ENCODE measurements around the gene UBE2J2. TPM values are rescaled to one million over a fixed set of nuclear protein-coding genes. Genes with fewer than 3 reads are reported as not detected.

The UBE2J2 gene
- total and polyA plus RNA-seq, 2 of the 13 experiments (the other 11 are each of a cell fraction or from before 2014, with no cell fraction given) = 25.4 to 29.4 TPM

GRCh38 chr1:1320666-1321448 is 47.2 kb upstream of the UBE2J2 start (continued):
- TF ChIP-seq AGO1 (IDR thresholded peaks at IDR 0.05; ENCODE audit: low read depth, low read length, poor library complexity, severe bottlenecking) = peak; percentile 3
- TF ChIP-seq HHEX (CRISPR knock-in tag; IDR thresholded peaks at IDR 0.05) = no peak
- no peak for TF ChIP-seq EZH2 (conservative IDR thresholded peaks at IDR 0.05; ENCODE audit: low read depth, low read length)
- no peak for TF ChIP-seq FLYWCH1 (CRISPR knock-in tag; IDR thresholded peaks at IDR 0.05)
- no peak for TF ChIP-seq ZNF724P (CRISPR knock-in tag; IDR thresholded peaks at IDR 0.05; ENCODE audit: borderline replicate concordance)
- no peak for TF ChIP-seq ZSCAN5A (CRISPR knock-in tag; IDR thresholded peaks at IDR 0.05; ENCODE audit: borderline replicate concordance)

- intact Hi-C loops (cut with micrococcal nuclease; ENCODE audit: unreplicated experiment) = no loop called here
- TF ChIP-seq PRPF4 (IDR thresholded peaks at IDR 0.05; ENCODE audit: low read depth, low read length, poor library complexity, severe bottlenecking) (peak; percentile 68), SPEN (CRISPR knock-in tag; IDR thresholded peaks at IDR 0.05; ENCODE audit: low read depth) (no peak), TIGD3 (CRISPR knock-in tag; IDR thresholded peaks at IDR 0.05; ENCODE audit: borderline replicate concordance) (no peak), FOXM1 (CRISPR knock-in tag; IDR thresholded peaks at IDR 0.05) (no peak), ZBTB33 (CRISPR knock-in tag; IDR thresholded peaks at IDR 0.05) (peak; percentile 33; the same call in 1 of the 2 replicates), AKAP8 (CRISPR knock-in tag; IDR thresholded peaks at IDR 0.05) (no peak), ZNF576 (CRISPR knock-in tag; IDR thresholded peaks at IDR 0.05) (no peak)
- FAIRE-seq (no peak), ATAC-seq (no peak), DNase-seq (ENCODE audit: low spot score) (no peak)
- Histone ChIP-seq H3K4me3 (replicated peaks in 1 of 3; ENCODE audit: insufficient read depth in 1 of 3, low read depth in 2 of 3, low read length in 3 of 3) (no peak overlapping the region), H3K9me3 (ENCODE audit: low read length) (no peaks in the 10 kb centered on the region), H3K27ac (ENCODE audit: extremely low read length, insufficient read depth, low read length) (no peak overlapping the region), H3K27me3 (ENCODE audit: control insufficient read depth in 1 of 2, insufficient read depth in 2 of 2, low read length in 2 of 2) (no peaks in the 10 kb centered on the region), H3K79me2 (ENCODE audit: insufficient read depth, low read length) (peaks cover 39% of the 10 kb centered on the region), H4K20me1 (ENCODE audit: insufficient read depth, low read length) (peaks cover 10% of the 10 kb centered on the region; the same call in 1 of the 2 replicates), H3K4me1 (ENCODE audit: insufficient read depth, low read length) (peaks cover 17% of the 10 kb centered on the region), H3K36me3 (replicated peaks in 1 of 2; ENCODE audit: control insufficient read depth in 1 of 2, insufficient read depth in 2 of 2, low read length in 2 of 2) (peaks cover 9 to 36% of the 10 kb centered on the region in 2 experiments; a peak in 4 of 5 replicates), H2AFZ (ENCODE audit: low read length) (no peak overlapping the region), H3K9ac (ENCODE audit: insufficient read depth, low read depth, low read length) (no peak overlapping the region), H3K4me2 (ENCODE audit: low read depth, low read length) (no peak overlapping the region)
- in situ Hi-C loops (cut with HindIII; ENCODE audit: extremely low pct_ligation_motif_present, low pct_unique_long_range_greater_than_20kb) = no loop called here
- WGBS (ENCODE audit: low lambda C conversion rate) = 92% methylated on average over 12 of the region's 13 CpGs
- ChIA-PET POLR2A (no interaction called here), CTCF (ENCODE audit: low intra/inter-chr PET ratio, low total read pairs) (no interaction called here)
- no TSS peak for BruUV-seq (replicated peaks)
Measured at GRCh38 chr1:1319646-1319941, 45.9 kb upstream of the UBE2J2 start.

Data from HepG2 (cell line).